Tongue (tissue), 2 donors: ENCODE data around the gene CCDC187. TPM values are rescaled to one million over a fixed set of nuclear protein-coding genes. Genes with fewer than 3 reads are reported as not detected.
"Not testable (repeated sequence)": the region's sequence is repeated elsewhere in the genome, so short reads cannot be mapped to it uniquely, and the experiment has no call there.

ENCODE experiments used
- DNase-seq: peaks from one replicate; pipeline ENCODE4 v3.0.0-alpha.2; 2015
- total RNA-seq: library from RNA; depleted of rRNA; stranded (reverse); fragments of >200 nt; gene quantifications from one replicate; pipeline ENCODE4 v1.2.3, GENCODE V29; 2014

Gene CCDC187
- total RNA-seq, result 0.51 TPM

DNA sequence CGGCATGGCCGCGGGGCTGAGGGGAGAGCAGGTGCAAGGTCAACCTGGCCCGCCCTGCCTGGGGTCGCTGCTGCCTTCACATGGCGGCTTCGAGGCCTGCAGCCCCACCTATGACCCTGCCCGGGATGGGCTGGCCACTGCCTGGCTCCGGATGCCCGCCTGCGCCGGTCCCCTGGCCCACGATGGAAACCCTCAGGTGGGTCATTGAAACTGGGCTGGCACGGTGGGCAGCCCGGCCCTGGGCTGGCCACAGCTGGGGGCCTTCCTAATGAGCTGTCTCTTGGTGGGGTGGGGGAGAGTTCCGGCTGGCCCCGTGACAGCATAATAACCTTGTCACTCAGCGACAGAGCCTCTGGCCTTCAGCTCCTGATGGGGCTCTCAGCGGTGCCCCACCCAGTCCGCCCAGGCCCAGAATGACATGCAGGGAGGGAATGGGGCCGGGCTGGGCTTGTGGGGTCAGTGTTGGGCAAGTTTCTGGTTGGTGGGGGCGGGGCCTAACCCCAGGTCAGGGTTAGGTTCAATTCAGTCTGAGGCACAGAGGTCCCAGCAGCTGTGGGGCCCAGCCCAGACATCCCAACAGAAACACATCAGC, at the start of gene CCDC187:
TSS of gene CCDC187 (minus strand) at position 270 of the 592 bp plus-strand sequence. CDS start at position 6, 264 bp downstream.
- no peak for DNase-seq

DNA sequence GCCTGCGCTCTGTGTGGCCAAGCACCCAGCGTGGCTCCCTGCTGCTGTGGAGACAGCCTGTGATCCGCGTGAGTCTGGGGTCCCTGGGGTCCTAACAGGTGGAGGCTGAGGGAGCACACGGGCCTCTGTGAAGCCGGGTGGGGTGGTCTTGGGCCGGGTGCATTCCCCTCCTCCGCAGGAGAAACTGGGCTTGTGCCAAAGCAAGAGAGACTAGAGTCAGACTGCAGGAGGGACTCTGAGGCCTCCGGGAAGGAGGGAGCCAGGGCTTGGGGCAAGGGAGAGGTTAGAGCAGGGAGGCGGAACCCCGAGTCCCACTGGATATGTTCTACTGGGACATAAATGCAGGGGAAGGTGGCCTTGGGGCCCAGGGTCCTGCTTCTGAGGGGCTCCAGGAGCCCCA, 49.2 kb upstream of the CCDC187 start:
- no peak for DNase-seq

DNA sequence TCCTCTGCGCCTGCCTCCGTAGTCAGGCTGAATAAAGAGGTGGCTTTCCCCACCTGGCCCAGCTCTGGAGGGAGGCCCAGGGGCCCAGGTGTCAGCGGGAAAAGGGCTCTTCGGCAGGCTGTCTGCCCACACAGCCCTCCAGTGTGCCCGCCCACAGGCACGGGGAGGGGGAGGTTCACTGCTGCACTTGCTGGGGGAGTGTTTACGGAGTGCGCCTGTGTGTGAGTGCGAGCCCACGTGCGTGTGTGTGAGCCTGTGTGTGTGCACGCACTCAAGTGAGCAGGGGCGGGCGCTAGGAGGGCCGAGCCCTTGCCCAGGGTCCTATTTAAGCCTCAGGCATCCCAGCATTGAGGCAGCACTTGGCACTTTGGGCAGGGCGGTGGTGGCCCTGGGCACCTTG, 48.8 kb upstream of the CCDC187 start:
- DNase-seq, result no peak

DNA sequence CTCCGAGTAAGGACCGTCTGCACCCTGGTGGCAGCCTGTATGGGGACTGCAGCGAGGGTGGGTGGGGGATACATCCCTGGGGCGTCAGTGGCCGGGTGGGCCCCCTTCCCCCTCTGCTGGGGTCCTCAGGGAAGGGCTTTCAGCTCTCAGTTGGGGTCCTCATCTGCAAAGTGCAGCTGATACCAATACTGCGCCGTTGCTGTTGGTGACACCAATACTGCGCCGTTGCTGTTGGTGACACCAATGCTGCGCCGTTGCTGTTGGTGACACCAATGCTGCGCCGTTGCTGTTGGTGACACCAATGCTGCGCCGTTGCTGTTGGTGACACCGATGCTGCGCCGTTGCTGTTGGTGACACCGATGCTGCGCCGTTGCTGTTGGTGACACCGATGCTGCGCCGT, 48.0 kb upstream of the CCDC187 start:
- not testable (repeated sequence) for DNase-seq

DNA sequence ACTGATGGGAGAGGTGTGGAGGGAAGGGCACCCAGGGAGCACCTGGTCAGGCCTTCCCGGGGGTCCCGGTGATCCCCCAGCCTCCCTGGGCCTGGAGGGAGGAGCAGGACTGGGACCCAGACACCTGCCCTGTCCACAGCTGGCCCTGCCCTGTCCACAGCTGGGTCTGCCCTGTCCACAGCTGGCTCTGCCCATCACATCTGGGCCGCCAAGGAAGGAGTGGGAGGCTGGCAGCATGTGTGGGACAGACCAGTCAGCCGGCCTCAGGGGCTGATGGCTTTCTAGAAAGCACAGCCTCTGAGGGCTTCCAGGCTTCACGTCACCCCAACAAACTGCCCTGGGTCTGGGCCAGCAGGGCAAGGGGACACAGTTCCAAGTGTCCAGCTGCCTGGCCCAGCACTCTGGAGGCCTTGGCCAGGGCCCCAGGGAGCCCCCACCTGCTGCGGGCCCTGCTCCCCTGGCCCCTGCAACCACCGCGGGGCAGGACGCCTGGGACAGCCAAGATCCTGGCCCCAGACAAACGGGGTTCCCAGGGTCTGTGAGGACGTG, 47.4 kb upstream of the CCDC187 start:
- DNase-seq, result peak; percentile 79

DNA sequence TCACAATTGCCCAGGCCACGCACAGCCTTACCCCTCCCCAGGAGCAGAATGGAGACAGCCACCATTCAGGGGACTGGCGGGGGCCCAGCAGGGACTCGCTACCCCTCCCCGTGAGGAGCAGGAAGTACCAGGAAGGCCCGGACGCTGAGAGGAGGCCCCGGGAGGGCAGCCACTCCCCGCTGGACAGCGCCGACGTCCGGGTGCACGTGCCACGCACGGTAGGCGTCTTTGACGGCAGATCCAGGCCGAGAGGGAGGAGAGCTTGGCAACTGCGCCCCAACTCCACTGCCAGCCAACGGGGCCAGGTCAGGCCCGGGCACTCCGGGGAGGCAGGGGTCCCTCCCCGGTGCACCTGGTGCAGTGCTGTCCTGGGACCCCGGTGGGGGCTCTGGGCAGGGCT, 45.7 kb upstream of the CCDC187 start:
- no peak for DNase-seq

DNA sequence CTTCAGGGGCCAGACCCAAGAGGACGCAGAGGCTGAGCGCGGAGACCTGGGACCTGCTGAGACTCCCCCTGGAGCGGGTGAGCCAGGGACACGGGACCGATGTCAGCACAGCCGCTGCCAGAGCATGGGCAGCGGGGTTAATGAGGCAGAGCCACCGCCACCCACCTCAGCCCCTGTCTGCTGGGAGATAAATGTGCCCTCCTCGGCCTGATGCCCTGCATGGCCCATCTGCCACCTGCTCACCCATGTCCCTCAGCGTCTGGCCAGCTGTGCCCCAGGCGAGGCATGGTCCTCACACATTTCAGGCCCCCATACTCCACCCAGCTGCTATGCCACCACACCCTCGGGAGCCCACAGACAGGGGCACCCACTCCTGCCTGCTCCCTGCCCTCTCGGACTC, 44.8 kb upstream of the CCDC187 start:
- DNase-seq, result peak; percentile 73

DNA sequence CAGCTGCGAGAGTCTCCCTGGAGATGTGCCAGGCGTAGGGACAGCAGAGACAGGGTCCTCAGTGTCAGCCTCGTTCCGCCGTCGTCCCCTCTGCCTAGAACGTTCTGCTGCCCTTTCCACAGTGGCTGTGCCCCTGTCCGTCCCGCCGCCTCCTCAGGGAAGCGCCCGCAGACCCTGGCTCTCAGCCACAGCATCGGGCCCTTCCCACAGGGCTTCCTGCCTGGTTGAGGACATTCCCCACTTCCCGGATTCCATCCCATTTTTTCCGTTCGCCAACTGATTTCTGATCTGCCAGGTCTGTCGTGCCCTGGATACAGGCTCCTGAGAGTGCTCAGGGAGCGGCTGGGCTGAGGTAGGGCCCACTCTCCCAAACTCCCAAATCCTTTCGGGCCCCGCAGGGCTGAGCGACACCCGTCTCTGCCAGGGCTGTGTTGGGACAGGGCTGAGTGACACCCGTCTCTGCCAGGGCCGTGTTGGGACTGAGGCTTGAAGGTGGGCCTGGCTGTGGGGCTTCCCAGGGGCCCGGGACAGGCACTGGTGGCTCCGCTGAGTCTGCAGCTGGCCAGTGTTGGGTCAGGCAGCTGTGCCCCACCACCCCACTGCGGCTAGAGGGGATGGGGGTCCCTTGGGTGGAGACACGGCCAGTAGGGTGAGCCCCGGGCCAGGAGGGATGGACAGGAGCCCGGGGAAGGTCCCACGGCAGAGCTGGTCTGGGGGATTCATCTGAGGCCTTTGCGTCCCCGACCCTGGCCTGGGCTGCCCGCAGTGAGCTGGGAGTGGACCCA, 43.8 kb upstream of the CCDC187 start:
- no peak for DNase-seq

DNA sequence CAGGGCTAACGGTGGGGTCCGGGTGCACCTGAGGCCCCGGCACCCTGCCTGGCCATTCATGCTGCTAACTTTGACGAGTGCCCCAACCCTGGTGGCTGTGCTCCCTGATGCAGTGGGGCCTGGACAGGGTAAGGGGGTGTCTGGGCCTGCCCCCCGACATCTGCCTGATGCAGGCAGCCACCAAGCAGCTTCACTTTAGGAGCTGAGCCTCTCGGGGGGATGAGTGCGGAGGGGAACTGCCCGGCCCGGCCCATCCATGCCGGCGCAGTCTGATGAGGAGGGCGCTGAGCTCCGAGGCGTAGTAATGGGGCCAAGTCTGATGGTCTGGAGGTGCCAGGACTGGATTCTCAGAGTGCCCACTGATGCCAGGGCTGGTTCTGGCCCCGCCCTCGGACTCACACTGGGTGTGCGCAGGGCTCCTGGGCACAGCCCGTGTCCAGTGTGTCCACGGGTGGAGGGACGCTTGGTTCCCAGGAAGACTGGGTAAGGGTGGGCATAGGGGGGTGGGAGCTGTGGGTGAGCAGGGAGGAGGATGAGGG, 43.1 kb upstream of the CCDC187 start:
- DNase-seq, result no peak

DNA sequence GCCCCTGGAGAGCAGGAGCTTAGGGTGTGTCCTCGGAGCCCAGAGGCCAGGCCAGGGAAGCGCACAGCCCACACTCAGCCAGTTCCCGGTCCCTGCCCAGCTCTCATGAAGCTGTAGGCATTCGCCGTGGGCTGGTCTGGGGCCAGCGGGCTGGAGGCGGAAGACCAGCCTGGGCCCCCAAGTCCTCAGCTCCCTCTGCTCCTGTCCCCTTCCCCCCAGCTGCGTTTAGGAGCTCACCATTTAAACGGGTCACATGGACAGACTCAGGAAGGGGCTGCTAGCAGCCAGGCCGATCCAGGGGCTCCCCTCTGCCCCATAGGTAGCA, 42.2 kb upstream of the CCDC187 start:
- no peak for DNase-seq

DNA sequence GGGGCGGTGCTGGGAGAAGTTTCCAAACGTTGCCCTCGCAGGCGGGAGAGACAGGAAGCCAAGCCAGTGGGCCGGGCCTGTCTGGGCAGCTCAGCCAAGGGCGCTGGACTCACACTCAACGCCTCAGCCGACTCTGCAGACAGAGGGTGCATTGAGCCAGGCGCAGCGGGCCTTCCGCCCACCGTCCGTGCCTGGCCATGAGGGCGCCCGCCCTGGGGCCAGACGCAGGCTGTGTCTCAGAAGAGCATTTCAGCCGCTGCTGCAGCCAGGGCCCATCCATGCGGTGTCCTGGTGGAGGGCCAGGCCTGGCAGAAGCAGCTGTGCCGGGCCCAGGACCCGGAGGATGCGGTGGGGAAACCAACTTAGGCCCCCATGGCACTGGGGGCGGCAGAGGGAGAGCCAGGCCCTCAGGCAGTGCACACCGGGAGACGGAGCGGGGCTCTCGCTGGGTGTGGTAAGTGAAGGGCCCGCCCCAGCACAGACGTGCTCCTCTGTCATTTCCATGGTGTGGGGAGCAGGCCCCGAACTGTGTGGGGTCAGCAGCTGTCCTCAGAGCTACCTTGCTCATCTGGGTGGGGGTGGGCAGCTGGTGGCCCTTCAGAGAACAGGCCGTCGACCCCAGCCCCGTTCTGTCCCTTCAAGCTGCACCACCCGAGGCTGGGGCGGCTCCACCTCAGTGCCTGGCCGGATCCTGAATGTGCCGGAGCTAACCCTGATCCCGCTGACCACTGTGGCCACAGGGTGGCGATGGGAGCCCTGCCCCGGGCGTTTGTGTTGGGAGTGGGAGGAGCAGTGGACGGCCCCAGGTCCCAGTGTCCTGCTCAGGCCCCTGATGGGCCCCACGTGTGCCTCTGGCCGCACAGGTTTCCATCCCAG, 41.6 kb upstream of the CCDC187 start:
- DNase-seq, result peak; percentile 43

DNA sequence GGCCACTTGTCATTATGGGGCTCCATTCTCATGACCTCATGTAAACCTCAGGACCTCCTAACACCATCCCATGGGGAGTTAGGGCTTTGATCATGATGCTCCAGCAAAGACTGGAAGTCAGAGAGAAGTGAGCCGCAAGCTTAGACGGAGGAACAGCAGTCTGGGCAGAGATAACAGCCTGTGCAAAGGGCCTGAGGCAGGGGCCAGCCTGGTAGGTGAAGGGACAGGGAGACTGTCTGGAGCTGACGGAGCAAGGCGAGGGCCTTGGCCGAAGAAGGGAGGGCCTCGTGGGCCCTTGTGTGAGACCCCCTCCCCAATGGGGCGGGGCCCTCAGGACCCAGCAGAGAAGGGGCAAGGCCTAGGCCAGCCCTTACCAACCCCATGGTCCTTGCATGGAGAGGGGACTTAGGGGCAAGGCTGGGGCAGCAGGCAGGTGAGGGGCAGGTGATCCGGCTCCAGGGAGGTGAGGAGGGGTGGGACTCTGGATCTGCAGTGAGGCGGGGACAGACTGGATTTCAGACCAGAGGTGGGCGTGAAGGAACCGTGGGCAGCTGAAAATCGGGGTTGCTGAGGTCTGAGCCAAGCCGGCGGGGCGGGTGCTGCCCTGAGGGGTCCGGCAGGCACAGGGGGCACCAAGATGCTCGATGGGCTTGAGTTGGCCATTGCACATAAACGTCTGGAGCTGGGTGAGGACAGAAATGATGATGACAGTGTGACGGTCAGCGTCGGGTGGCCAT, 40.8 kb upstream of the CCDC187 start:
- DNase-seq, result no peak

DNA sequence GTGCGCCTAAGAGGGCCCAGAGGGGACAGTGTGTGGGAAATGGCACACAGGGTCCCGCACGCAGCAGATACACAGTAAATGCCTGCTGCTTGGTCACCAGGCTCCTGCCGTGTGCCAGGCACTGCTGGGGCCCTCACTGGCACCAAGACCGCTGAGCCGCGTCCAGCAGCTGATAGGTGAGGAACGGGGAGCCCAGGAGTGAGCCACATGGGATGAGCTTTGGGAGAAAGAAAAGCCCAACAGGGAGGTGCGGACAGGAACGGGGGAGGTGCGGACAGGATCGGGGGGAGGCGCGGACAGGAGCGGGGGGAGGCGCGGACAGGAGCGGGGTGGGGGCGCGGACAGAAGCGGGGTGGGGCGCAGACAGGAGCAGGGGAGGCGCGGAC, 40.0 kb upstream of the CCDC187 start:
- no peak for DNase-seq

DNA sequence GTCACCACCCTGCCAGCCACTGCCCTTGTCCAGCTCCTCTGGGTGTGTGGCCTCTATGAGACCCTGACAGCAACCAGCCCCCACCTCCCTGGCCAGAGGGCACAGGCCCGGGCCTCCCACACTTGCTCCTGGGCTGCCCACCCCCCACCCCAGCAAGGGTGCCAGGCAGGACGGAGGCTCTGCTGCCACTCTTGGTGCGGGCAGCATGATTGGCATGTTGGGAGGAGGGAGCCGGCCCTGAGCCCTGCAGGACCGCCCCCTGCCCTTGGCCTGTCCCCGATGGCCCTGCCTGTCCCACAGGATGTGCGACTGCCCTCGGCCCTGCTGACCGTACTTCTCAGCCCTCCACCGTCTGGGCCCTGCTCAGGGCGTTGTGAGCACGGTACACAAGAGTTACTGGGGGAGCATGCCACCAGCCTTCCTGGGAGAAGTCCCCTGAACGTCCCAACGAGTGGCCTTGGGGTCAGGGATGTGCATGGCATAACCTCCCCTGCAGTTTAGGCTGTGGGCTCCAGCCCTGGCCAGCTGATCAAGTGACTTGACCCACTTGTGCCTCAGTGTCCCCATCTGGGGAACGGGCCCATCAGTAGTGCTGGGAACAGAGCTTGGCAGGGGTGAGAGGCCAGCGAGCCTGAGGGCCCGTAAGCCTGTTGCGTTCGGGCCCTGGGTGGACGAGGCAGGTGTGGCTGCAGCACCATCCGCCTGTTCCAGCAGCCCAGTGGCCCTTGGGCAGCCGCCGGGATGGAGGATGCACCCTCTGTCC, 39.4 kb upstream of the CCDC187 start:
- DNase-seq, result no peak

DNA sequence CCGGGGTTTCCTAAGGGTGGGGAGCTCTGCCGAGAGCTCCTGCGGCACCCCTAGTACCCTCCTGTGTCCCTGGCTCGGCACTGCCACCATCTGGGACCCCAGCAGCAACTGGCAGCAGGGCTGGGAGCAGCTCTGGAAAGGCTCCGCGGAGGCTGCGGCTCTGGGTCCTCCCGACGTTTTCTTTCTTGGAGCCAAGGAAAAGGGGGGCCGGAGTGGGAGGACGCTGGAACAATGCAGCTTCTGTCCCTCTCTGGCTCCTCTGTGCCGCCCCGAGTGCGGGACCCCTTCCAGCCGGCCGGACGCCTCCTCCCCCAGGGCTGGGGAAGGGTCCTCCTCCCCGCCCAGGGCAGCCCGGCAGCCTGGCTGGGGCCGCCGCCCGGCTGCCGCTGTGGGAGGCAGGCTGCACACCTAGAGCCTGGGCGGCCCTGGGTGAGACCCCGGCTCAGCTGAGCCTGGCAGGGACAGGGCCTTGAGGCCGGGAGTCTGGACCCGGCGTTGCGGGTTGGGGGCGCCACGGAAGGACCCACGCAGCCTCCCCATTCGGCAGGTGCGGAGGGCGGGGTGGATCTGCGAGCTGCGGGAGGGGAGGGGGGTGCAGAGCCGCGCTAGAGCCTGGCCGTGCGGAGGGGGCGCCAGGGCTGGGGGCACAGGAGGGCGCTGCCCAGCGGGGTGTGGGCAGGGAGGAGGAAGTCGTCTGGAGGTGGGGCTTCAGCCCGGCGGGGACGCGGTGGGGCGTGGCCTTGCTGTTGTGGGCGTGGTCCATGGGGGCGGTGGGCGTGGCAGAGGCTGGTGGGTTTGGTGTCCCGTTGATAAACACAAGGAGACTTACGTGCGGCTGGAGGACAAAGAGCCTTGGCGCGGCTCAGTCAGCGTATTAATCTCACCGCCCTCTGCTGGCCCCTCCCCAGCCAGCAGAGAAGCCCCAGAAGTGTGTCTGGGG, 38.6 kb upstream of the CCDC187 start:
- peak; percentile 86 for DNase-seq

DNA sequence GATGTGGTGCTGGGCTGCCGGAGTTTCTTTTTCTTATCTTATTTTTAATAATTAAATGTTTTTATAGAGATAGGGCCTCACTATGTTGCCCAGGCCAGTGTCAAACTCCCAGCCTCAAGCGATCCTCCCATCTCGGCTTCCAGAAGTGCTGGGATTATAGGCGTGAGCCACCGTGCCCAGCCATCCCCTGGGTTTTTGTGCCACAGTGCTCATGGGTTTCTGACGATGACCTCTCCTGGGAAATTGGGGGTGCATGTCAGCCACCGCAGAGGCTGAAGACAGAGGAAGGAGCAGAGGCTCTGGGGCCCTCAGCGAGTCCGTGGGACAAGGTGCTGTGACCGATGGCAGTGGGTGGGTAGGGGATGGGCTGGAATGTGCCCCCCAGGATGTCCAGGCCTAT, 37.9 kb upstream of the CCDC187 start:
- DNase-seq, result no peak

DNA sequence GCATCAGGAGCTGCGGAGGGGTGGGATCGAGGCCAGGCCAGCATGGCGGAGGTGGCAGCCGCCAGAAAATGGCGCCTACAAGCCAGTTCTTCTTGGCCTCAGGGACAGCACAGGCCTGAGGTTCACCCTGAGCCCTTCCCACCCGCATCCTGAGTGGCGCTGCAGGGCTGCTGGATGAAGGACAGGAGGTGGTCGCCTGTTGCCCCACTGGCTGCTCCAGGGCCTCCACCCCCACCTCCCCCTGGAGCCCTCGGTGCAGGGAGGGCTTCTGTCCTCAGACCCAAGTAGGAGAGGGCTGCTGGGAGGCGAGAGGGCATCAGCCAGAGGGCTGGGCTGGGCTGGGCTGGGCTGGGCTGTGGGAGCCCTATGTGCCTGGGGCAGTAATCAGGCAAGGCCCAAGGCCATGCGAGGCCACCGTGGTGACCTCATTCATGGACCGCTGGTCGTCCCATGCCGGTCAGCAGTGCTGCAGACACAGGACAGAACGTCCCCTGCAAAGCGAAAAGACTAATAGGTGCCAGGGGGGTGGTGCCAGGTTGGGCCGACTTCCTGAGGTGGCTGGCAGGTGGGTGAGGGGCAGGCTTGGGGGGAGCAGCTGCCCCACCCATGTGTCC, 37.3 kb upstream of the CCDC187 start:
- no peak for DNase-seq

DNA sequence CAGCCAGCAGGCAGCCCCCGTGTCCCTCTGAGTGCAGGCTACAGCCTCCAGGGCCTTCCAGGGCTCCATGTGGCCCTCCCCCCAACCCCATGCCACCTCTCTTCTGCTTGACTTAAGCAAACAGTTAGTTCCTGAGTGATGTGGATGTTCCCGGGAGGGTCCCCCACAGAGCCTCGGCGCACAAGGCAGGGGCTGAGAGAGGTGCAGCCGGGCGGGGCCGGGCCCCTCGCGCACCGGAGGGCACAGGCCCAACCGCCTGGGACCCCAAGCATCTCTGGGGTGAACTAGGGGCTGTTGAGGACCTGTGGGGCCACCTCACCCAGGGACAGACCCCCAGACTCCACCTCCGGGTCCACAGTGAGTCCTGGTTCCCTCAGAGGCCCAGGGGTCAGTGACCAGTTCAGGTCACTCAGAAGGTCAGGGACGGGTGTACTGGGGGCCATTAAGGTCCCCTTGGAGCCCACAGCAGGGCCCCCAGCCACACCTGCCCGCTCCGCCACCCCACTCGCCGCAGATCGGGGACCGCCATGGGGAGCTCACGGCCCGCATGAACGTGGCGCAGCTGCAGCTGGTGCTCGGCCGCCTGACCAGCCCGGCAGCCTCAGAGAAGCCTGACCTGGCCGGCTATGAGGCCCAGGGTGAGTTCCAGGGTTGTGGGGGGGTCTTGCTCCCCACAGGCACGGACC, 36.6 kb upstream of the CCDC187 start:
- no peak for DNase-seq

DNA sequence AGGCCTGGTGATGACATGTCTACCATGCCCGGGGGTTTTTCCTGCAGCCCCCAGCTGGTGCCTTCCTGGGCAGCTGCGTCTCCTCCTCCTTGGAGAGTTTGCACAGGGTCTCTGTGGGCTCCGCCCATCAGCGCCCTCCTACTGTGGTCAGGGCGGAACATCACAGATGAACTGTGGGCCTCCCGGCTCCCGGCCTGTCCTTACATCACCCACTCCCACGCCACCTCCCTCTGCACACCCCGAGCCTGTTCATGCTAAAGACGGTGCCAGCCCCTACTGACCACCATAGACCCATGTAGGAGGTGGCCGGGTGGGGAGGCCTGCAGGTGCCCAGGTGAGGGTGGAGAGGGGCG, 36.0 kb upstream of the CCDC187 start:
- DNase-seq, result no peak
